NCI-H2029 treated with DMSO at 0.1 percent for 48 hours (cell line): Measurements from ENCODE around the gene WDFY4.

Source experiments
- DNase-seq: peaks from one replicate; lab custom pipeline; 2025; lab: John Stamatoyannopoulos, UW

Gene WDFY4

GRCh38 chr10:49024484-49024883 is 339.8 kb downstream of the WDFY4 start:
- DNase-seq = no peak

GRCh38 chr10:49025347-49025983 is 340.8 kb downstream of the WDFY4 start:
- DNase-seq = no peak

GRCh38 chr10:49028639-49029038 is 344.0 kb downstream of the WDFY4 start:
- no peak for DNase-seq

- DNase-seq = no peak
Observed at GRCh38 chr10:49029666-49030065, 345.0 kb downstream of the WDFY4 start.
